Measurements from ENCODE around the gene ABHD10.

The ABHD10 gene

DNA sequence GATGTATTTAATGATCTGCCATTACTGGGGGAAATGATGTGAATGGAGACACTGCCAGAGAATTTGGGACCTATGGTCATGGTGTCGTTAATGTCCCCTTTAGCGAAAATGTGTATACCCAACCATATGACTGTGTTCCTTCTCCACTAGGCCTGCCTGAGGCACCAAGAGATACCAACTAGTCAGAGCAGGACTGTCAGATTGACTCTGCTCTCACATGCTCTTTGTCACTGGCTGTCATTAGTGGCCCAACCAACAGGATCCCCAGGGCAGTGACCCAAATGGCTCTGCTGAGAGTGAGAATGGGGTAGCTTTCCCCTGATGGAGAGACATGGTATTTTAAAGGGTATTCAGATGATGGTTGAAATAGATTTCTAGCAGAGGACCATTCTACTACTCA lies 22.7 kb downstream of the ABHD10 start:
- DNase-seq (ENCODE audit: low read depth) = no peak

DNA sequence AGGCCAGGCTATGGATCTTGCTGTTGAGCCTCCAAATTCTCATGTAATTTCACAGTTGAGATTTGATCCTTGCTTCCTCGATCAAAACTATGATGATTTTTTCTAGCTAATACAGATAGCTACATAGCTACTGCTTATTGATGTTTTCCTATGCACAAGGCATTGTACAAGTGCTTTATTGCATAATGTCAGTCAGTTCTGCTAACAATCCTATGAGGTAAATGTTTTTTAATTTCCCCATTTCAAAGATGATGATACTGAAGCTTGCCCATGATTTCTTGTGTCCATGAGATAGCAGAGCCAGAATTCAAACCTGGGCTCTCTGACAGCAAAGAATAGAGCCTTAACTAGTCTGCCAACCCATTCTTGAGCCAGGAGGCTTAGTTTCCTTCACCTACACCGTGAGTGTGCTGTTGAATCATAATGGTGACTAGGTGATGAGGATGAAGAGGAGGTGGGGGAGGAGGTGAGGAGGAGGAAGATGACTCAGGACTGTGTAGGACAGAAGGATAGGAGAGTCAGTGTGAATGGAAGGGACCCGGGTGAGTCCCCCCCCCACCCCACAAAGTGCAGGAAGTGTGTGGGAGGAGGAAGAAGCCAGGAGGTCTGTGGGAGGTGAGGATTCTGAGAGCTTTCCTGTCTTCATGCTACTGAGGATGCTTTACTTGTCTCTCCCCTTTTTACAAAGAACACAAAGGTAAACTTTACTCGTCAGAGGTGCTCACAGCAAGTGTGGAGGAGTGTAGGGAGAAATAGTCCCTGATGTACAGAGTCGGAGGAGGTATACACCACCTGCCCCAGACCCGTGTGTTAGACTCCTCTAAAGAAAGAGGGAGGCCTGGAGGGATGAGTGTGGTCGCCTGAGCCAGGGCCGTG lies 23.5 kb downstream of the ABHD10 start:
- no peak for DNase-seq (ENCODE audit: low read depth)

DNA sequence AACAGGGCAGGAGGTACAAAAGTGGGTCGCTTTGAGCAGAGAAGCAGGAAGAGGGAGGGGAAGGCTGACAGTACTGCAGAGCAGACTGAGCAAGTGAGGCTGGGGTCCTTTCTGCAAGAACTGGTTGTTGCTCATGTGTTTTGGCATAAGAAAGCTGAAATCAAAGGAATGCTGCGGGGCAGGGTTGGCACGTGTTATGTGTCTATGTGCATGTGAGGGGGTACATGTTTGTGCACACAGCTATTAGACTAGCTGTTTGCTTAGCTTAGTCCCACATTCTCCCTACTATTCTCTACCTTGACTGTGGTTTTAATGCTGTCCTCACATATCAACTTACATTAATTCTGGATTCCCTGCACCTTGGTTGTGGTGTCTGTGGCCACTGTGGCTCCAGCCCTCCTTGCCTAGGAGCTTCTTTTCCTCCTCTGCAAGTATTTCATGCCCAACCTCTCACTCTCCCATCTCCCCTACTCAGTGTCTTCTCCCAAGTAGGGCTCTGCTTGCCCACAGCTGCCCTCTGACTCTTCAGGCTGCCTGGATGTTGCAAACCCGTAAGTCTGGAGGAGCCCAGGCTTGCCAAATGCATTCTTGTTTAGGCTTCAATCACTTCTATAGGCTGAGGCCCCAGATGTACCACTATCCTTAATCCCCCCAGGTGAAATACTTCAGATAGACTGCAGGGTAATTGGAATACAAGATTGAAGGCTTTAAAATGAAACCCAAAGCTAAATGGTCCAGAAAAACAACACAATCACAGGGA lies 24.7 kb downstream of the ABHD10 start:
- no peak for DNase-seq (ENCODE audit: low read depth)

DNA sequence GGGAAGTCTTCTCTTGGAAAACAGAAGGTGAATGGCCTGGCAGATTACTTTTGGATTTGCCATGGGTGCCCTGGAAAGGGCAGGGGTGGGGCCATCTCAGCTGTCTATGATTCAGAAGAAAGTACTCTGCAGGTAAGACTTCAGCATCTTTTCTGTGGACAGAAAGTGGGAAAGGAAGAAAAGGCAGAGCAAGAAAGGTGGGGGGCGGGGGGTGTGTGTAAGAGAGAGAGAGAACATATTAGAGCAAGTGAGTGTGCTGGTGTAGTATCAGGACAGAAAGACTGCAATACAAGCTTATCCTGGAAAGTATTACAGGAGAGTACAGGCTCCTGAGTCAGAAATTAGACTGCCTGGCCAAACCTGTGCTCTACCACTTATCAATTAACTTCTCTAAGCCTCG lies 25.4 kb downstream of the ABHD10 start:
- no peak for DNase-seq (ENCODE audit: low read depth)

DNA sequence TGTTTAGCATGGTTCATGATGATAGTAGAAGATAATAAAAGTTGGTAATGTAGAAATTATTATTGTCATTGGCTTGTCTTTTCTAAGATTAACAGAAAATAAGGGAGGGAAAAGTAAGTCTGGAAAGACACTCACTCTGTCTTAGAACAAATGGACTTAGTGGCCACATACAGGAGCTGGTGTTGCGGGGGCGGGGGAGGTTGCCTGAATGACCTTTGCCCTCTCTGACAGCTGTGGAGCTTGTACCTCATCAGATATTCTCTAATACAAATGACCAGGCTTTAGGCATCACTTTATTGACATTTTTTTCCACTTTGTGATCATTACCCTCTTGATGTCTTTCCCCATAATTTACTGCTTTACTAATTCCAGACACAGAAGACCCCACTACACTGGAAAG lies 25.8 kb downstream of the ABHD10 start:
- no peak for DNase-seq (ENCODE audit: low read depth)

DNA sequence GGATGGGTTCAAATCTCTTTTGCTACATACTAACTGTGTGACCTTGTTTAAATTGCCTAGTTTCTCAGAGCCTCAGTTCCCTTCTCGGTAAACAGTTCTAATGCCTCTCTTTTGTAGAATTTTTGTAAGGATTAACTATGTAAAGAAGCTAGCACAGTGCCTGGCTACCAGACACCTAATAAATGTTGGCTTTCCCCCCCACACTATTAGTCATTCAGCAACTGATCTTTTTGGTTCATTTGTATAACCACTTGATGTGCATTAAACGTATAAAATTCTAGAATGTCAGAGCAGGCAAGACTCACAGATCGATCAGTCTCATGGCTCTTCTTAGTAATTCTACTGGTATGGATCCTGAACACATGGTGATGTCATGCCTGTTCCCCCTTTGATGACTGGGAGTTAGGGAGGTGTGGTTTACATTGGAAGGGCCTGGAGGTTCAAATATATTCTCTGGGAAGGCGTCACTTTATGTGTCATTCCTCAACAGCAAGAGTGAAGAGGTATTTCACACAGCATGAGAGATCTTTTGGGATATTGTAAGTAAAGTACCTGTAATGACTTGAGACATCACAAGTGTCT lies 26.4 kb downstream of the ABHD10 start:
- no peak for DNase-seq (ENCODE audit: low read depth)

DNA sequence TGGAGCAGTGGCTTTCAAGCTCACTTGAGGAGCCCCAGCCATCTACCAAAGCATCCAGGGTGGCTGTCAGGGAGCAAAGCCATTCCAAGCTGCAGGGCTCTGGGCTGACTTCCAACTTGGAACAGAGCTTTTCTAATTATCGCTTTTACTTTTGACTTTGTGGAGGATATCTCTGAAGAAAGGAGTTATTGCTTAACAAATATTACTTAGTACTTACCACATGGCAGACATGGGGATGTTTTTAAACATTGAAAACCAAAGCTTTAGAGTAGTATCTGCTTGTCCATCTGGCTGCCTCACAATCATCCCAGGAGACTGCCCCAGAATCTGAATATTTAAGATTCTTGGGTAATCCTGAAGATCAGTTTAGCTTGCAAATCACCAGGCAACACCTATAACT lies 28.8 kb downstream of the ABHD10 start:
- DNase-seq (ENCODE audit: low read depth) = peak; percentile 47

DNA sequence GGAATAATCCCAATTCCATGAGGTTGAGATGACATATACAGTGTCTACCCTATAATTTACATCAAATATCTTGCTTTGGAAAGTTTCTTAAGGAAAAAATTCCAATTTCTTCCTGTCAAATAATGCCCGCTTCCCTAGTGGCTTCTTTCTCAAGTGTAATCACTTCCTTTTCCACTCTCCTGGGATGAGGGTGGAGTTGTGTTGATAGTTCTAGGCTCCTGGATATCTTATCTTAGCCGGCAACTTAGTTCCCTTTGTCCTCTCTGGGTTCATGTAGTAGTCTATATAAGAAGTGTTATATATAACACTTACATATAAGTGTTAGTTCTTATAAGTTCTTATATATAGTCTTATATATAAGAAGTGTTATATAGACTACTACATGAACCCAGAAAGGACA lies 30.8 kb downstream of the ABHD10 start:
- DNase-seq (ENCODE audit: low read depth) = no peak

DNA sequence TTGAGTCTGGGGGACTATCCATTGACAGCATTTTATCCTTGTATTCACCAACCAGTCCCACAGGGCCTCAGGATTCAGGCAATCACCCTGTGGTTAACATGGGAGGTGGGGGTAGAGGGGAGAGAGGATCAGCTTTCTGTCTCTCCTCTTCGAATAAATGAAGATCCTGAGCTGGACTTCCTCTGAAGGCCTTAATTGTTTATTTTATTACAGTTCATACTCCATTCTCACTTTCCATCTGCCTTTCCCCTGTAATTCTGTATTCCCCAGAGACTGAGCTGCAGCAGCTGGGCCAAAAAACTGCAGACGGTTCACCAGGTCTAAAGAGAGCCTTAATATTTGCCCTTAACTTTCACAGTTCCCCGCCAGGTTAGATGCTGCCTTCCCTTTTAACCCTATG lies 31.8 kb downstream of the ABHD10 start:
- no peak for DNase-seq (ENCODE audit: low read depth)

DNA sequence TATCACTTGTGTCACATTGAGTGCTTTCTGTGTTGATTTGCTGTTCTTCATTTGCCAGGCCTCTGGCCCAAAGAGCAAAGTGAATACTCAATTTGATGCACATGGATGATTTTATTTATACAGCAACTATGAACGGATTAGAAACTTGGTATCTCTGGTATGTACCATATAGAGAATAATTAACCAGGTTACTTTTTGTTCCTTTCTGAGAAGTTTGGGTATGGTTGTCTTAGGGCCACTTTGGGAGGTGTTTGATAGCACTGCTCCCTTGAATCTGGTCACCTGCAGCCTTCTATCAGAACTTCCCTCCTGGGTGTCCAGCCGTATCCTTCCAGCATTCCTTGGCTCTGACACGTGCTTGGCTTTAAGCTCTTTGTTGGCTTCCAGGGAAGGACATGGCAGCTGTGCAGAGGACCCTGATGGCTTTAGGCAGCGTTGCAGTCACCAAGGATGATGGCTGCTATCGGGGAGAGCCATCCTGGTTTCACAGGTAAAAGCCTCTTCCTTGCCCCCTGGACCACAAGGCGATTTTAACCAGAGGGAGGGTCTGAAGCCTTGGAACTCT lies 32.6 kb downstream of the ABHD10 start:
- DNase-seq (ENCODE audit: low read depth) = no peak

DNA sequence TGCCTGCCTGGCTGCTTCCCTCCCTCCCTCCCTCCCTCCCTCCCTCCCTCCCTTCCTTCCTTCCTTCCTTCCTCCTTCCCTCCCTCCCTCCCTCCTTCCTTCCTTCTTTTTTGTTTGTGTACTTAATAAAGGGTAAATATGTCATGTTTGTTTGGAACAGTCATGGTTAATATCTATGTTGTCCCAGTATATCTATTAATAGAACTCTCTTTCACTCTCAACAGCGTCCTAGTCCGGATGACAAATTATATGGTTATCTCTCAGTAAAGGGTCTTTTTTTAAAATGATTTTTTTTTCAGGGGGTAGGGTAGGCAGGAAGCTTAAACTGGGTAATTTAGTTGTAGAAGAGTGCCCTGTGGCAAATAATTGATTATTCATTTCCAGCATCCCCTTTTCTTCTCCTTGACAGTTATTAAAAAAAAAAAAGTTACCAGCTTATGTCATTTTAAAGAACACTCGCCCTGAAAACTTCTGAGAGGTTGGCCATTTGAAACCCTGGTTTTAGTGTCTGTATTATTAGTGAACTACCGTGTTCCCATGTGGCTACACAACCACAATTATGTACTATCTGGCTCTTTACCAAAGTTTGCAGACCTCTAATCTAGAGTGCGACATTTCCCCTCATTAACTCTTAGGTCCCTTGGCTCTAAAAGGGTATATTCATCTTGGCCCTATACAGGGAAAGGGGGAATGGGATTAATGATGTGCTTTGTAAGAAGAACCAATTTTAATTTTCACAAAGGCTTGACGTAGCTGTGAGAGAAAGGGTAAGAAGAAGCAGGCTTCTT lies 33.6 kb downstream of the ABHD10 start:
- no peak for DNase-seq (ENCODE audit: low read depth)

DNA sequence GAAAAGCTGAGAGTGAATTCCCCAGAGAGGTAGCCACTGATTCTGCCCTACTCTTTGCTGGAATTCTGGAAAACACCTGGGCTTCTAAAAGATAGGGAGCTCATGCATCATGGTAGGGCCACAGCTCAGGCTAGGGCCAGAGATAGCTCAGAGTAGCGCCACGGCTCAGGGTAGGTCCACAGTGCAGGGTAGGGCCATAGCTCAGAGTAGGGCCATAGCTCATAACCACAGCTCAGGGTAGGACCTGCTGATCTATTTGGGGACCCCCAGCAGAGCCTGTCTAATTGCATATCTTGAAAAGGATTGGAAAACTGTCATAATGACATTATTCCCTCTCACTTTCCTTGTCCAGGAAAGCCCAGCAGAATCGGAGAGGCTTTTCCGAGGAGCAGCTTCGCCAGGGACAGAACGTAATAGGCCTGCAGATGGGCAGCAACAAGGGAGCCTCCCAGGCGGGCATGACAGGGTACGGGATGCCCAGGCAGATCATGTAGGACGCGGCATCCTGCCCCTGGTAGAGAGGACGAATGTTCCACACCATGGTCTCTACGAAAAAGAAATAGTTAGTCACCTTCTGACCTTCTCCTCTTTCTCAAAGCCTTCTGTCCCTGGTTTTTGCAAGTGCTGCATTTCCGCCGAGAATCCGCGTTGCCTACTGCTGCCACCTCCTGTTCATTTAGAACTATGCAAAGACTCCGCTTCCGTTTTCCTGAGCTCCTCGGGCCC lies 34.4 kb downstream of the ABHD10 start:
- DNase-seq (ENCODE audit: low read depth) = peak; percentile 61

DNA sequence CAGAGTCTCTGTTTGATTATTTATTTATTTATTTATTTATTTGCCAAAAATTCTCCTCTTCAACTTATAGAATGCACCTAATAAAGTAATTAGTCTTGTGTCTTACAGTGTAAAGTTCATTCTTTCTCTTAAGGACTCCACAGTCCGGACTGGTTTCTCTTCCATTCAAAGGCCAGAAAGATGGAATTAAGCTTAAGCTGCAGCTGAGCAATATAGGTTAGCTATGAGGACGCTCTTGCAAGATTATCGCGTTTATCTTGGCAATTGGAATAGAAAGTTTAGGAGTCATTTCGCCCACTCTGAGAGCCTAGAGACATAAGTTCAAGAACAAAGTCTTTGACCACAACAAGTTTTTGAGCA lies 34.9 kb downstream of the ABHD10 start:
- DNase-seq (ENCODE audit: low read depth) = no peak

DNA sequence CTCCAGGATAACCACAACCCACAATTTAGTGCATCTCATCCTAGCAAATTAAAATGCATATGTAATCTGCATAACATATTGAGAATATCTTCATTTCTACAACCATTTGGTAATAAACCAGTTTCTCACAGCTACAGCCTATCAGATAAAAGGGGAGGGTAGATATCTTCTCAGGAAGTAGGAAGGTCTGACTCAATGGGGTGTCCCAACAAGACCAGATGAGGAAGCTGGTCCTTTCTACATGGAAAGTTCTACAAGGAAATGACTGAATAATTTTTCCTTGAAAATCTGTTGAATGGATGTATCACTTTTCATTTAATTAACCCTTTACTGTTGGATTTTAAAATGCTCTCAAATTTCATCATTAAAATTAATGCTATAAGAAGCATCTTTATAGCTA lies 38.3 kb downstream of the ABHD10 start:
- no peak for DNase-seq (ENCODE audit: low read depth)

DNA sequence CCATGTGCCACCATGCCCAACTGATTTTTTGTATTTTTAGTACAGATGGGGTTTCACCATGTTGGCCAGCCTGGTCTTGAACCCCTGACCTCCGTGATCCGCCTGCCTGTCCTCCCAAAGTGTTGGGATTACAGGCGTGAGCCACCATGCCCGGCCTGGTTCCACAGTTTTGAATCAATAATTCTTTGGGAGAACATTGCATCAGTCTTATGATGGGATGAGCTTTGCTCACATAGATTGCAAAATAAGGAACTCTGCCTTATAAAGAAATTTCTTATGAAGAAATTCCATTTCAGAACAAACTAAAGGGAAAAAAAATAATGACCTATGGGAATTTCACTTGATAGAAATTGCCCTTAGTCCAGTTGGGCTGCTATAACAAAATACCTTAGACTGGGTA lies 39.9 kb downstream of the ABHD10 start:
- DNase-seq (ENCODE audit: low read depth) = no peak

DNA sequence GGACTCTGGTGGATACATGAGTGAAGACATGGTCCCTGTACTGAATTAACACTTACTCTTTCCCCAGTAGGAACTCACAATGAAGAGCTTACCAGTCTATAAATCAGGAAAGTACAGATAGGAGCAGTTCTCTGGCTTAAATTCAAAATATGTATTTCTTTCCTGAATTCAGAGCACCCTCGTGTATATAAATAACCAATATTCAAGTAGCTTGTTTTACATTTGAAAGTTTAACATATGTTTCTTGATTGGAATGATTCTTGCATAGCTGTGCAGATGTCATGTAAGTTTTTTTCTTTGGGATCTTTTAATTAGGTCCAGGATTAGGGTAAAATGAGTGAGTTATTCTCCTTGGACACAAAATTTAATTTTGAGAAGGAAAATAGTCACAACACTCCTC lies 40.9 kb downstream of the ABHD10 start:
- no peak for DNase-seq (ENCODE audit: low read depth)

DNA sequence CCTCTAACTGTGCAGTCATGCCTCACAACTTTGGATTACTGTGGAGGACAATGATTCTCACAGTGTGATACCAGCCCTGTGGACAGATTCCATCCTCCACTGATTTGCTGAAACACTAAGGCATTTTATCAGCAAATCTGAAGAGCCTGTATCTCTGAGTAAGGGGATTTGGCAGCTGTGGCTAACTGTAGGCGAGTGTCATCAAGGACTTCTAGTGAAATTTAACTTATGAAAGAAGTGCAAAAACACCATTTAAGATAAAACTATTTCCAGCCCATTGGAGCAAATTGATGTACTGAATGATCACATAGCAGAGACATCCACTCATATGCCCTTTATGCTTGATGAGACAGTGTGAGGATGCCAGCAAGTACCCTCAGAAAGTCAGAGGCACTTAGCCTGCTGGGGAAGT lies 41.9 kb downstream of the ABHD10 start:
- no peak for DNase-seq (ENCODE audit: low read depth)

DNA sequence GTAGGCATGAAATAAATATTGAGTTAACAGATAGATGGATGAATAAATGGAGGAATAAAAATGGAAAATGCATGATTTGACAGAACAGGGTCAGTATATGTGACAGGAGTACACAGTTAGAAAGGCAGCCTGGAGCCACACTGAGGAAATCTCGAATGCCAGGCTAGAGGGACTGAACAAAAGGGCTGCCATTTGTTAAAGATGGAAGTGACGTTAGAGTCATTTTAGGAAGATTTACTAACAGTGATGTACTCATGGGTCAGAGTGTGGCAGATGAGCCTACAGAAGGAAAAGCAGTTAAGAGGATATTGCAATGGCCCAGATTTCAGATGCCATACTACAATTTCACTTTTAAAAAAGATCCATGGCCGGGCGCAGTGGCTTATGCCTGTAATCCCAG lies 48.3 kb downstream of the ABHD10 start:
- DNase-seq (ENCODE audit: low read depth) = no peak

DNA sequence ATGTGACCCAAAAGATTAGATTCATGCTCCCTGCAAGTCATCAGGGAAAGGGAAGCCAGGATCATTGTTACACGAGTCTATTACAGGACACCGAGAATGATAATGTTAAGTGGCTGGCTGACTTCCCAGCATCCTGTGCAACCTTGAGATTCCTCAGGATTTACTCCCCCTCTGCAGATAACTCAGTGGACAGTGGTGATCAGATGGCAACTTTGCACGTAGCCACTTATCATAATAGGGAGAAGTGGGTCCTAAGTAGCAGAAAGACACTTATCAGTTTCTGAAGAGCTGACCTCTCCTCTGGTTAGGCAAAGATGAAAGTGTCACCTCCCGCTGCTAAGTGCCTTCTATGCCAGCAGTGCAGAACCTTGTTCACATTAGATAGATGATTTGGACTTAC lies 49.0 kb downstream of the ABHD10 start:
- DNase-seq (ENCODE audit: low read depth) = no peak

DNA sequence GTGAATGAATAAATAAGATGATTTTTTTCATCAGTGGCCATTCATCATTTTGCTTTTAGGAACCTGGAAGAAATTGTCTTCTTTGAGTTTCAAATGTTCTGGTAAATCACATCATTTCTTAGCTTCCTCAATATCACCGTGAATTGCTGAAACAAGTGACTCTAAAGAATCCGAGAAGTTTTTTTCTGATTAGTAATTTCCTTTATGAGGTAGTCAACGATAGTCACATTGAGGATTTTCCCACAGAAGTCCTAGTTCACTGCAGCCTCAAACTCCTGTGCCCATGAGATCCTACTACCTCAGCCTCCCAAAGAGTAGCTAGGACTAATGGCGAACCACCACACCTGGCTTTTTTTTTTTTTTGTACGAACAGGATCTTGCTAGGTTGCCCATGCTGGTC lies 52.1 kb downstream of the ABHD10 start:
- no peak for DNase-seq (ENCODE audit: low read depth)

DNA sequence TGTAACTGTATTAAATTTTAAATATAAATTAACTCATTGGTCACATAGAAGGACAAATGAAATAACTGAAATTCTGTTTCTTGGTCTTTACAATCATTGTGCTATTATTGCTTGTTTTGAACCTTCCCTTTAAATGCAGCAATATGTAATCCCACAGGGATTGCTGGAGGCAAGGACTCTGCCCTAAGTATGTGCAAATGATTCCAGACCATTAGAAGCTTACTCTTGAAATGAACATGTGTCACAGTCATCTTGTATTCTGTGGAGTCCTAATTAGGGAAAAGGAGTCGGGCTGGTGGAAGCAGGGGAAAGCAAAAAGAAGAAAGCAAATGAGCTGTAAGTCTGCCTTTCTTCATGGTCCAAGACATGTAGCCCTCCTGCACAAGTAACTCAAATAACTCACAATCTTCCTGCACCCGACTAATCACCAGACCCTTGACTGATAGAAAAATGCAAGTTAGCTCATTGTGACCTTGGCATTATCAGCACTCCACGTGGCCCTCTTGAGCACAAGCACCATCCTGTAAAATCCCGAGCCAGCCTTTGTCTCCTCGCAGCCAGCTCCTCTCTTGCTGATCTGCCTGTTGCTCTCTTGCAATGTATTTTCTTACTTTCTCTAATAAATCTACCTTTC lies 53.4 kb downstream of the ABHD10 start:
- DNase-seq (ENCODE audit: low read depth) = no peak

Measured in stromal cell of bone marrow (primary cell).